HepG2 (cell line): ENCODE measurements around the gene SH2D5. TPM values are rescaled to one million over a fixed set of nuclear protein-coding genes. Genes with fewer than 3 reads are reported as not detected.

Experiments
- AGO1 ChIP-seq: fragments of 200-400 bp; formaldehyde crosslinking; IDR thresholded peaks from 2 replicates; pipeline ENCODE4 v1.6.1; 2017; ENCODE audit warnings: mild to moderate bottlenecking, low read depth, low read length, moderate library complexity; ENCODE audit not compliant: poor library complexity, severe bottlenecking
- ETS1 ChIP-seq: sonication (generic); formaldehyde crosslinking; IDR thresholded peaks from 2 replicates; pipeline ENCODE4 v1.4.0; 2020; ENCODE audit warnings: missing genetic modification reagents
- HOXD1 ChIP-seq: sonication (generic); formaldehyde crosslinking; IDR thresholded peaks from 2 replicates; pipeline ENCODE4 v1.5.0; 2020; ENCODE audit warnings: missing genetic modification reagents
- POGZ ChIP-seq: sonication (generic); formaldehyde crosslinking; IDR thresholded peaks from 2 replicates; pipeline ENCODE4 v1.4.0; 2020; ENCODE audit warnings: mild to moderate bottlenecking, missing genetic modification reagents
- RBM39 ChIP-seq: fragments of 200-400 bp; formaldehyde crosslinking; IDR thresholded peaks from one replicate; pipeline ENCODE4 v1.6.1; 2018; ENCODE audit warnings: antibody characterized with exemption, mild to moderate bottlenecking, low read depth, low read length; ENCODE audit not compliant: poor library complexity, severe bottlenecking
- RFXAP ChIP-seq: sonication (generic); formaldehyde crosslinking; IDR thresholded peaks from 2 replicates; pipeline ENCODE4 v1.4.0; 2020; ENCODE audit warnings: missing genetic modification reagents, borderline replicate concordance
- SRSF9 ChIP-seq: fragments of 200-400 bp; formaldehyde crosslinking; IDR thresholded peaks from 2 replicates; pipeline ENCODE4 v1.6.1; 2018; ENCODE audit warnings: borderline replicate concordance, mild to moderate bottlenecking, low read depth, low read length; ENCODE audit not compliant: insufficient read depth, poor library complexity, severe bottlenecking
- TGIF2 ChIP-seq: IDR thresholded peaks from 2 replicates; pipeline ENCODE4 v1.6.1; 2016; ENCODE audit warnings: control low read depth, missing compliant biosample characterization
- TRIM24 ChIP-seq: sonication (generic); formaldehyde crosslinking; IDR thresholded peaks from 2 replicates; pipeline ENCODE4 v1.8.0; 2022; ENCODE audit warnings: mild to moderate bottlenecking, missing genetic modification reagents
- UBTF ChIP-seq: sonication (generic); formaldehyde crosslinking; IDR thresholded peaks from 2 replicates; pipeline ENCODE4 v1.4.0; 2020; ENCODE audit warnings: mild to moderate bottlenecking, missing genetic modification reagents
- XRCC5 ChIP-seq: fragments of 200-400 bp; formaldehyde crosslinking; optimal IDR thresholded peaks from 2 replicates; pipeline ENCODE3; 2017; ENCODE audit warnings: mild to moderate bottlenecking, low read length
- YEATS2 ChIP-seq: sonication (generic); formaldehyde crosslinking; IDR thresholded peaks from 2 replicates; pipeline ENCODE4 v1.4.0; 2020; ENCODE audit warnings: missing genetic modification reagents, borderline replicate concordance
- ZBTB10 ChIP-seq: sonication (generic); formaldehyde crosslinking; IDR thresholded peaks from 2 replicates; pipeline ENCODE4 v1.4.0; 2020; ENCODE audit warnings: missing genetic modification reagents, borderline replicate concordance
- ZFP82 ChIP-seq: sonication (generic); formaldehyde crosslinking; IDR thresholded peaks from 2 replicates; pipeline ENCODE4 v1.5.1; 2020; ENCODE audit warnings: mild to moderate bottlenecking, missing genetic modification reagents, borderline replicate concordance
- ZNF33B ChIP-seq: sonication (generic); formaldehyde crosslinking; IDR thresholded peaks from 2 replicates; pipeline ENCODE4 v1.5.1; 2020; ENCODE audit warnings: mild to moderate bottlenecking, missing genetic modification reagents
- ZNF432 ChIP-seq: sonication (generic); formaldehyde crosslinking; IDR thresholded peaks from 2 replicates; pipeline ENCODE4 v1.5.0; 2020; ENCODE audit warnings: missing genetic modification reagents, mild to moderate bottlenecking, borderline replicate concordance
- ZNF775 ChIP-seq: sonication (generic); formaldehyde crosslinking; IDR thresholded peaks from 2 replicates; pipeline ENCODE4 v1.4.0; 2020; ENCODE audit warnings: missing genetic modification reagents, mild to moderate bottlenecking, moderate library complexity, borderline replicate concordance
- ZNF782 ChIP-seq: sonication (generic); formaldehyde crosslinking; IDR thresholded peaks from 2 replicates; pipeline ENCODE4 v1.4.0; 2020; ENCODE audit warnings: missing genetic modification reagents, mild to moderate bottlenecking, borderline replicate concordance
- polyA plus RNA-seq, 8 experiments: library from polyadenylated mRNA; depleted of rRNA in 3 of 8; stranded (reverse) in 7 of 8; unstranded in 1 of 8; fragments of >200 nt; fragmentation: Illumina TruSeq in 4 of 8; extraction: Trizol in 4 of 8; gene quantifications; 2 replicates each; pipeline versions ENCODE4 v1.2.1 to v1.2.3, GENCODE V29; 2011 to 2016; ENCODE audit warnings: low read depth in 4 of 8, missing spikeins in 1 of 8, mixed read lengths in 1 of 8; ENCODE audit not compliant: insufficient read depth in 1 of 8
- total RNA-seq, 5 experiments: library from RNA; depleted of rRNA; stranded (reverse); fragments of >200 nt; fragmentation: Illumina TruSeq; extraction: Trizol; gene quantifications; 2 replicates each; pipeline ENCODE4 v1.2.3, GENCODE V29; 2016; ENCODE audit warnings: low read depth in 1 of 5
- TF ChIP-seq, protein P1 (sequence below): sonication (generic); formaldehyde crosslinking; IDR thresholded peaks from 2 replicates; pipeline ENCODE4 v1.5.0; 2020; ENCODE audit warnings: missing genetic modification reagents

SH2D5 gene
- total and polyA plus RNA-seq, 2 of the 13 experiments (the other 11 are each of a cell fraction or from before 2014, with no cell fraction given): 1.2 to 3.4 TPM

DNA sequence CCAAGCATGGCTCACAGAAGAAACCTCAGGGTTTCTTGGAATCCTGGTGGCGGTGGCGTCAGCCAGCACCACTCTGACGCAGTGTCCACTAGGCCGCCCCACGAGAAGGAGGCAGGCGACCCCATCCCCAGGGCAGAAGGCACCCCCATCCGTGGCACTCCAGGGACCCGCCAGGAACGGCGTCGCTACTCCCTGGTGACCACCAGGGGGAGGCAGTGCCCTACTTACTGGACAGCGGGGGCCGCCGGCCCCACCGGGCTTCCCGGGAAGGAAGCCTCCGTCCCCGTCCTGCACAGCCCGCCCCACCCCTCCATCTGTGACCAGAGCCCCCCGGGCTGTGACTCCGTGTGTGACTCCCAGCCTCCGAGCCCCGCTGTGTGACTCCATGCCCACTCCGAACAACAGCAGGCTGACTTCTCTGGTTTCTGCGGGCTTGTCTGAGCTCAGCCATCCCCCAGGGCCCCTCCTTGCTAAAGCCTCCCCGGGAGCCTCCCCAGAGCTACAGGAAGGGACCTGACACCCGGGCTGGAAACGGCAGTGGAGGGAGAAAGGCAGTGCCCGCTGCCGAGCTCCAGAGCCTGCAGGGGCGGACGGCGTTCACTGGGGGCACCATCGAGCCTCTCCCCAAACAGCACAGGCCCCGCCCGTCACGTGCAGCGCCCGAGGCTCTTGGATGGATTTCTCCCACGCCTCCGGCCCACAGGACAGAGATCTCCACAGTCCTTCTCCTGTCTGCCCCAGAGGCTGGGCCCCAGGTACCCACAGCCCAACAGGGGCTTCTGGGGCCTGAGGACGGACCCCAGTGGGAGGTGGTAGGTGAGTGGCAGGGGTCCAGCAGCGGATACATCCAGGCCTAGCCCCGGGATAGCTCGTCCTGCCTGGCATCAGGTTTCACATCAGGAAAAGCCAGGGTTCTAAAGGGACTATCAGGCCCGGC lies 35.8 kb downstream of the SH2D5 start (continued):
- TF ChIP-seq ZBTB10: 0 out of 2 replicates have a peak, but pooled peaks have one; percentile 34
- 0 out of 2 replicates have a peak, but pooled peaks have one; percentile 2 for TF ChIP-seq POGZ (CRISPR knock-in tag)
- no peak for TF ChIP-seq ETS1 (CRISPR knock-in tag)
- TF ChIP-seq ZNF432 (CRISPR knock-in tag): no peak
- TF ChIP-seq ZNF782 (CRISPR knock-in tag): peak; percentile 53; the same call in 1 of the 2 replicates
- 0 out of 2 replicates have a peak, but pooled peaks have one; percentile 19 for TF ChIP-seq HOXD1 (CRISPR knock-in tag)
- peak; percentile 78 for TF ChIP-seq UBTF (CRISPR knock-in tag)
- no peak for TF ChIP-seq ZFP82 (CRISPR knock-in tag)
- TF ChIP-seq RFXAP (CRISPR knock-in tag): 0 out of 2 replicates have a peak, but pooled peaks have one; percentile 30
- peak; percentile 63 for TF ChIP-seq XRCC5
- TF ChIP-seq YEATS2: peak; percentile 32; the same call in 1 of the 2 replicates
- no peak for TF ChIP-seq TRIM24 (CRISPR knock-in tag)
- TF ChIP-seq ZNF775: no peak
- peak; percentile 86 for TF ChIP-seq ZNF33B (CRISPR knock-in tag)
- TF ChIP-seq, protein P1, sequence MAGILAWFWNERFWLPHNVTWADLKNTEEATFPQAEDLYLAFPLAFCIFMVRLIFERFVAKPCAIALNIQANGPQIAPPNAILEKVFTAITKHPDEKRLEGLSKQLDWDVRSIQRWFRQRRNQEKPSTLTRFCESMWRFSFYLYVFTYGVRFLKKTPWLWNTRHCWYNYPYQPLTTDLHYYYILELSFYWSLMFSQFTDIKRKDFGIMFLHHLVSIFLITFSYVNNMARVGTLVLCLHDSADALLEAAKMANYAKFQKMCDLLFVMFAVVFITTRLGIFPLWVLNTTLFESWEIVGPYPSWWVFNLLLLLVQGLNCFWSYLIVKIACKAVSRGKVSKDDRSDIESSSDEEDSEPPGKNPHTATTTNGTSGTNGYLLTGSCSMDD (CRISPR knock-in tag): peak; percentile 31; the same call in 1 of the 2 replicates
- no peak for TF ChIP-seq SRSF9
- peak; percentile 73 for TF ChIP-seq RBM39
- peak; percentile 58; the same call in 1 of the 2 replicates for TF ChIP-seq TGIF2 (CRISPR knock-in tag)
- no peak for TF ChIP-seq AGO1
